ENCODE measurements around the gene DOCK9. TPM values are rescaled to one million over a fixed set of nuclear protein-coding genes. Genes with fewer than 3 reads are reported as not detected.

Gene DOCK9
- total and polyA plus RNA-seq, 2 donors (not counting 3 experiments of a cell fraction or from before 2014, with no cell fraction given) = 147 to 323 TPM

DNA sequence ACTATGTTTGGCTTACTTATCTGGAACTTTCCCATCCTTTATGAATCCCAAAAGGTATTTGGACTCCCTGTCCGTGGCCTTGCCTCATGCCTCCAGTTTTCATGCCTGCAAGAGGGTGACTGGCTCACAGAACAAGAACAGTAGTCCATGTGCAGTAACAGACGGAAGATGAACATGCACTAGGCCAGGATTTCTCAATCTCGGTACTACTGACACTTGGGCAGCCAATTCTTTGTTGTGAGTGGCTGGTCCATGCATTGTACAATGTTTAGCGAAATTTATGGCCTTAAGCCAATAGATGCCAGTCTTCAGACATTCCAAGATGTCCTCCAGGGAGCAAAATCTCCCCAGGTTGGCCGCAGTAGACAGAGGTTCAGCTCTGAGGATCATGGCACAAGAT, 61.9 kb downstream of the DOCK9 start:
- ChIA-PET POLR2A (no interaction called here), CTCF (interaction anchor here (1.4 to 2.7 kb wide), 3 partner anchors 9 to 118 kb away, joined by 5 to 7 read pairs (median 7); no protein-coding TSS in a partner anchor)
- intact Hi-C loops (cut with micrococcal nuclease) (no loop called here), dilution Hi-C loops (cut with MboI; ENCODE audit: extremely low pct_ligation_motif_present, low sequenced_read_pairs) (no loop called here)
- H3K9me1 ChIP-seq (replicated peaks; ENCODE audit: control insufficient read depth, extremely low read depth, insufficient read depth, low read length) = no peaks in the 10 kb centered on the region
- no peaks in the 10 kb centered on the region for H3K9me3 ChIP-seq (replicated peaks; ENCODE audit: control insufficient read depth, insufficient read depth, low read length)
- FAIRE-seq (no peak), DNase-seq (ENCODE audit: low read depth, low spot score) (no peak)
- no peaks in the 10 kb centered on the region for H3K79me2 ChIP-seq (ENCODE audit: control insufficient read depth, insufficient read depth, low read length)
- peaks cover 11 to 20% of the 10 kb centered on the region in 2 experiments for H3K36me3 ChIP-seq (ENCODE audit: control insufficient read depth in 2 of 2, extremely low read depth in 1 of 2, insufficient read depth in 2 of 2, low read length in 2 of 2)
- no peaks in the 10 kb centered on the region for H4K20me1 ChIP-seq (replicated peaks; ENCODE audit: control insufficient read depth, extremely low read depth, insufficient read depth, low read length)
- peaks cover 57% of the 10 kb centered on the region for H3K4me1 ChIP-seq (ENCODE audit: control insufficient read depth, extremely low read depth, insufficient read depth, low read length)
- TF ChIP-seq, protein P1, sequence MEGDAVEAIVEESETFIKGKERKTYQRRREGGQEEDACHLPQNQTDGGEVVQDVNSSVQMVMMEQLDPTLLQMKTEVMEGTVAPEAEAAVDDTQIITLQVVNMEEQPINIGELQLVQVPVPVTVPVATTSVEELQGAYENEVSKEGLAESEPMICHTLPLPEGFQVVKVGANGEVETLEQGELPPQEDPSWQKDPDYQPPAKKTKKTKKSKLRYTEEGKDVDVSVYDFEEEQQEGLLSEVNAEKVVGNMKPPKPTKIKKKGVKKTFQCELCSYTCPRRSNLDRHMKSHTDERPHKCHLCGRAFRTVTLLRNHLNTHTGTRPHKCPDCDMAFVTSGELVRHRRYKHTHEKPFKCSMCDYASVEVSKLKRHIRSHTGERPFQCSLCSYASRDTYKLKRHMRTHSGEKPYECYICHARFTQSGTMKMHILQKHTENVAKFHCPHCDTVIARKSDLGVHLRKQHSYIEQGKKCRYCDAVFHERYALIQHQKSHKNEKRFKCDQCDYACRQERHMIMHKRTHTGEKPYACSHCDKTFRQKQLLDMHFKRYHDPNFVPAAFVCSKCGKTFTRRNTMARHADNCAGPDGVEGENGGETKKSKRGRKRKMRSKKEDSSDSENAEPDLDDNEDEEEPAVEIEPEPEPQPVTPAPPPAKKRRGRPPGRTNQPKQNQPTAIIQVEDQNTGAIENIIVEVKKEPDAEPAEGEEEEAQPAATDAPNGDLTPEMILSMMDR (IDR thresholded peaks at IDR 0.05; ENCODE audit: extremely low read depth in 1 of 2, insufficient read depth in 1 of 2, low read depth in 1 of 2, low read length in 2 of 2) = no peak
- TF ChIP-seq, protein P2, sequence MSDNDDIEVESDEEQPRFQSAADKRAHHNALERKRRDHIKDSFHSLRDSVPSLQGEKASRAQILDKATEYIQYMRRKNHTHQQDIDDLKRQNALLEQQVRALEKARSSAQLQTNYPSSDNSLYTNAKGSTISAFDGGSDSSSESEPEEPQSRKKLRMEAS (IDR thresholded peaks at IDR 0.05; ENCODE audit: insufficient read depth, insufficient read length) = no peak
- no peak for TF ChIP-seq FOS (IDR thresholded peaks at IDR 0.05; ENCODE audit: borderline replicate concordance, insufficient read depth, low read length)
- no peak for TF ChIP-seq GATA2 (IDR thresholded peaks at IDR 0.05; ENCODE audit: insufficient read depth, insufficient read length, low read depth, low read length)
- no peak for TF ChIP-seq MYC (IDR thresholded peaks at IDR 0.05; ENCODE audit: low read depth, low read length)
- no peak for TF ChIP-seq EZH2 (IDR thresholded peaks at IDR 0.05; ENCODE audit: borderline replicate concordance, low read depth, low read length, severe bottlenecking)
- no peak for TF ChIP-seq POLR2AphosphoS5 (IDR thresholded peaks at IDR 0.05; ENCODE audit: insufficient read depth, low read depth, low read length)
- TF ChIP-seq POLR2A (IDR thresholded peaks at IDR 0.05; ENCODE audit: low read depth, low read length) = no peak
- no peak for TF ChIP-seq JUN (IDR thresholded peaks at IDR 0.05; ENCODE audit: borderline replicate concordance, insufficient read depth, insufficient read length, low read depth)
- no TSS peak for BruUV-seq (replicated peaks)
- no peak overlapping the region for H3K4me2 ChIP-seq (ENCODE audit: insufficient read depth, low read length)
- H3K27ac ChIP-seq (ENCODE audit: insufficient read depth, low read depth, low read length) = no peak overlapping the region
- H2AFZ ChIP-seq (ENCODE audit: low read depth, low read length) = no peak overlapping the region
- no peak overlapping the region for H3K9ac ChIP-seq (replicated peaks; ENCODE audit: extremely low read depth, insufficient read depth, low read length)
- no peaks in the 10 kb centered on the region for H3K27me3 ChIP-seq (ENCODE audit: control insufficient read depth in 2 of 2, insufficient read depth in 2 of 2, low read length in 2 of 2)
- H3K4me3 ChIP-seq (replicated peaks in 1 of 3; ENCODE audit: insufficient read depth in 1 of 3, low read depth in 1 of 3, low read length in 3 of 3) = no peak overlapping the region

Measured in endothelial cell of umbilical vein (primary cell).